K562 (cell line): ENCODE measurements around the gene JPH3. TPM values are rescaled to one million over a fixed set of nuclear protein-coding genes. Genes with fewer than 3 reads are reported as not detected.

ENCODE experiments used
- ATAC-seq: fragments of 200-7000 bp; cut with Tn5 transposase; 3 replicates; pipeline ENCODE4 v1.9.1; 2020; ENCODE audit warnings: moderate library complexity
- BruUV-seq: library from RNA; stranded (reverse); fragments of 400-500 nt; replicated peaks from 2 replicates; lab custom pipeline; 2021; lab: Mats Ljungman, UMichigan
- CTCF ChIA-PET: fragments of 300-600 bp; formaldehyde crosslinking; extraction: SDS; loops from one replicate; lab custom pipeline; 2021; ENCODE audit warnings: low intra/inter-chr PET ratio; lab: Yijun Ruan, JAX
- POLR2A ChIA-PET: fragments of 300-600, 350-650 bp; sonication (Branson Sonifier 250); formaldehyde crosslinking; extraction: SDS; loops from one replicate; lab custom pipeline; 2021; ENCODE audit warnings: antibody characterized with exemption, inconsistent platforms; lab: Yijun Ruan, JAX
- DNase-seq, 4 experiments: peaks; one replicate each; pipeline versions ENCODE4 v3.0.0 to v3.0.0-alpha.2; 2011 to 2018; ENCODE audit warnings: low spot score in 3 of 4, mixed read lengths in 3 of 4; ENCODE audit errors: extremely low read depth in 1 of 4
- FAIRE-seq: peaks from 2 replicates; lab custom pipeline; 2011; peaks lifted over from hg19 to GRCh38; lab: Jason Lieb, UNC
- H2AFZ ChIP-seq: 2 replicates; pipeline ENCODE4 v1.6.0; 2011; ENCODE audit warnings: low read depth, low read length, control low read depth, inconsistent platforms
- H3K27ac ChIP-seq: fragments of 200-600 bp; 3 replicates; pipeline ENCODE4 v1.8.0; 2011; ENCODE audit warnings: low read depth, mild to moderate bottlenecking, control low read depth, inconsistent platforms, low read length, moderate library complexity, mixed read lengths; ENCODE audit errors: extremely low read depth
- H3K27me3 ChIP-seq, 2 experiments: fragments of 300-600 bp in 1 of 2; 2 replicates in 1 of 2; 3 replicates in 1 of 2; pipeline versions ENCODE4 v1.6.0 to v1.8.0; 2011; ENCODE audit warnings: inconsistent platforms in 2 of 2, low read length in 2 of 2, mild to moderate bottlenecking in 1 of 2, mixed read lengths in 1 of 2, moderate library complexity in 1 of 2; ENCODE audit not compliant: control insufficient read depth in 2 of 2, insufficient read depth in 2 of 2
- H3K36me3 ChIP-seq: fragments of 300-600 bp; 3 replicates; pipeline ENCODE4 v1.8.0; 2011; ENCODE audit warnings: mild to moderate bottlenecking, low read length, inconsistent platforms; ENCODE audit not compliant: control insufficient read depth, insufficient read depth
- H3K4me1 ChIP-seq, 2 experiments: fragments of 200-600 bp in 1 of 2; replicated peaks in 1 of 2; 2 replicates in 1 of 2; 3 replicates in 1 of 2; pipeline versions ENCODE4 v1.5.1 to v1.8.0; 2011; ENCODE audit warnings: inconsistent platforms in 2 of 2, low read length in 2 of 2, mild to moderate bottlenecking in 1 of 2, mixed read lengths in 1 of 2, moderate library complexity in 1 of 2; ENCODE audit not compliant: control insufficient read depth in 2 of 2, insufficient read depth in 2 of 2
- H3K4me2 ChIP-seq: 2 replicates; pipeline ENCODE4 v1.6.1; 2011; ENCODE audit warnings: low read length, control low read depth, inconsistent platforms, mixed read lengths; ENCODE audit not compliant: insufficient read depth
- H3K4me3 ChIP-seq: fragments of 200-600 bp; sonication (generic), shearing (Covaris generic); 2 replicates; pipeline ENCODE4 v1.5.1; 2016; ENCODE audit warnings: control low read depth, inconsistent platforms
- H3K79me2 ChIP-seq: fragments of 200-600 bp; 3 replicates; pipeline ENCODE4 v1.8.0; 2011; ENCODE audit warnings: low read length, inconsistent platforms; ENCODE audit not compliant: control insufficient read depth, insufficient read depth
- H3K9ac ChIP-seq, 2 experiments: 2 replicates each; pipeline versions ENCODE4 v1.6.0 to v1.6.1; 2011; ENCODE audit warnings: low read depth in 2 of 2, low read length in 2 of 2, control low read depth in 1 of 2, inconsistent platforms in 1 of 2, mild to moderate bottlenecking in 1 of 2, mixed read lengths in 1 of 2; ENCODE audit not compliant: insufficient read depth in 1 of 2
- H3K9me1 ChIP-seq: one replicate; pipeline ENCODE4 v1.6.0; 2011; ENCODE audit warnings: inconsistent platforms, mild to moderate bottlenecking, low read length, moderate library complexity; ENCODE audit not compliant: control insufficient read depth, insufficient read depth
- H3K9me3 ChIP-seq: replicated peaks from 2 replicates; pipeline ENCODE4 v1.5.1; 2011; ENCODE audit warnings: low read depth, low read length, inconsistent platforms; ENCODE audit not compliant: control insufficient read depth, insufficient read depth
- H4K20me1 ChIP-seq: replicated peaks from 2 replicates; pipeline ENCODE4 v1.6.1; 2011; ENCODE audit warnings: low read length, inconsistent platforms, mixed read lengths; ENCODE audit not compliant: control insufficient read depth, insufficient read depth
- AFF1 ChIP-seq, 2 experiments: fragments of 450-650 bp; IDR thresholded peaks; 2 replicates each; pipeline ENCODE4 v1.6.1; 2018; ENCODE audit warnings: mild to moderate bottlenecking in 2 of 2, low read depth in 1 of 2; ENCODE audit not compliant: partially characterized antibody in 2 of 2
- ATF1 ChIP-seq, 2 experiments: fragments of 450-650 bp in 1 of 2; IDR thresholded peaks; 2 replicates each; pipeline ENCODE4 v1.6.1; 2016; ENCODE audit warnings: missing compliant biosample characterization in 1 of 2, missing genetic modification characterization in 1 of 2
- CHCHD3 ChIP-seq: fragments of 250-450 bp; sonication (Bioruptor Pico); IDR thresholded peaks from 2 replicates; pipeline ENCODE4 v2.1.2; 2022; ENCODE audit warnings: mild to moderate bottlenecking
- CREM ChIP-seq: IDR thresholded peaks from 2 replicates; pipeline ENCODE4 v1.6.1; 2014; ENCODE audit warnings: antibody characterized with exemption, low read depth
- CTBP1 ChIP-seq: fragments of 450-650 bp; IDR thresholded peaks from 2 replicates; pipeline ENCODE4 v1.6.1; 2016; ENCODE audit warnings: borderline replicate concordance
- GATAD2A ChIP-seq: fragments of 450-650 bp; IDR thresholded peaks from 2 replicates; pipeline ENCODE4 v1.6.1; 2017
- MBD1 ChIP-seq: fragments of 250-450 bp; sonication (Bioruptor Pico); IDR thresholded peaks from 2 replicates; pipeline ENCODE4 v1.8.0; 2022; ENCODE audit warnings: inconsistent platforms
- POLR2B ChIP-seq: fragments of 450-650 bp; IDR thresholded peaks from 2 replicates; pipeline ENCODE4 v1.6.1; 2018; ENCODE audit warnings: low read depth; ENCODE audit not compliant: partially characterized antibody
- SREBF1 ChIP-seq: fragments of 150-350 bp; IDR thresholded peaks from 2 replicates; pipeline ENCODE4 v1.6.1; 2014; ENCODE audit warnings: antibody characterized with exemption, low read depth, low read length, borderline replicate concordance
- THRA ChIP-seq: fragments of 450-650 bp; IDR thresholded peaks from 2 replicates; pipeline ENCODE4 v1.6.1; 2017; ENCODE audit warnings: mild to moderate bottlenecking, moderate library complexity
- ZNF444 ChIP-seq: fragments of 250-450 bp; sonication (Bioruptor Pico); IDR thresholded peaks from 2 replicates; pipeline ENCODE4 v1.4.0; 2020; ENCODE audit warnings: mild to moderate bottlenecking, moderate library complexity
- ZNF551 ChIP-seq: fragments of 250-450 bp; sonication (Bioruptor Pico); IDR thresholded peaks from 2 replicates; pipeline ENCODE4 v1.5.0; 2021; ENCODE audit warnings: mild to moderate bottlenecking, moderate library complexity
- ZNF639 ChIP-seq, 2 experiments: fragments of 200-800 bp in 1 of 2; sonication (Bioruptor generic) in 1 of 2; sonication (generic) in 1 of 2; formaldehyde crosslinking in 1 of 2; IDR thresholded peaks in 1 of 2; conservative IDR thresholded peaks in 1 of 2; 2 replicates each; pipeline versions ENCODE4 v1.5.0 to v1.6.1; 2016 to 2020; ENCODE audit warnings: missing compliant biosample characterization in 1 of 2, missing genetic modification characterization in 1 of 2, missing genetic modification reagents in 1 of 2
- WGBS: fragments of 100-300 bp; shearing (Covaris generic); methylation state at CpG from one replicate; pipeline ENCODE4 v1.1.6; 2016; ENCODE audit warnings: low coverage, mixed read lengths; ENCODE audit not compliant: insufficient coverage; ENCODE audit errors: missing lambda C conversion rate; 5-methylcytosine and 5-hydroxymethylcytosine counted together
- in situ Hi-C: fragments of 300-500 bp; cut with MboI; formaldehyde crosslinking; loops from 4 replicates; pipeline ENCODE4 v1.15.0; 2018; ENCODE audit warnings: inconsistent platforms, mixed read lengths
- intact Hi-C: fragments of 100-400 bp; cut with micrococcal nuclease; formaldehyde crosslinking; loops from 2 replicates; pipeline ENCODE4 v1.14.2; 2022
- polyA plus RNA-seq, 8 experiments: library from polyadenylated mRNA; depleted of rRNA in 4 of 8; stranded (reverse) in 5 of 8; unstranded in 3 of 8; fragments of >200 nt; fragmentation: Nextera tagmentation in 2 of 8; fragmentation: Illumina TruSeq in 1 of 8; extraction: Ambion mirVana in 2 of 8; extraction: Trizol in 1 of 8; gene quantifications; 2 replicates each; pipeline versions ENCODE4 v1.2.1 to v1.2.3, GENCODE V29; 2011 to 2014; ENCODE audit warnings: inconsistent platforms in 1 of 8, missing spikeins in 1 of 8
- total RNA-seq, 7 experiments: library from RNA; depleted of rRNA in 6 of 7; stranded (reverse); fragments of >200 nt in 6 of 7; fragmentation: Illumina TruSeq in 2 of 7; extraction: Trizol in 2 of 7; gene quantifications; 2 replicates each; pipeline versions ENCODE4 v1.2.1 to v1.2.3, GENCODE V29; 2011 to 2021; ENCODE audit warnings: low replicate concordance in 1 of 7

JPH3 gene
- total and polyA plus RNA-seq, 9 of the 15 experiments (the other 6 are each of a cell fraction or from before 2014, with no cell fraction given): 0.01 TPM; not detected in 8

GRCh38 chr16:87657621-87658192 is 55.4 kb downstream of the JPH3 start:
- ATAC-seq (peak; percentile 91), DNase-seq (peak; percentile 35 to 62 (median 52))
- intact Hi-C loops: no loop called here
- TF ChIP-seq POLR2B (no peak), MBD1 (CRISPR knock-in tag) (no peak), GATAD2A (no peak), THRA (no peak), ZNF444 (CRISPR knock-in tag) (no peak), ZNF551 (CRISPR knock-in tag) (no peak), CTBP1 (no peak), ZNF639 (CRISPR knock-in tag; conservative IDR thresholded peaks at IDR 0.05 in 1 of 2, IDR thresholded peaks at IDR 0.05 in 1 of 2) (no peak), CHCHD3 (CRISPR knock-in tag) (no peak), CREM (peak; percentile 78), AFF1 (IDR thresholded peaks at IDR 0.05; ENCODE audit: low read depth in 1 of 2, partially characterized antibody in 2 of 2) (peak in 1 of 2 experiments; percentile 61), SREBF1 (0 out of 2 replicates have a peak, but pooled peaks have one; percentile 48), ATF1 (CRISPR knock-in tag; IDR thresholded peaks at IDR 0.05) (no peak), ATF1 (tag; IDR thresholded peaks at IDR 0.05) (0 out of 2 replicates have a peak, but pooled peaks have one; percentile 42)

More at GRCh38 chr16:87657621-87658192, 55.4 kb downstream of the JPH3 start:
- Histone ChIP-seq H3K27ac (no peak overlapping the region), H3K36me3 (no peaks in the 10 kb centered on the region), H3K79me2 (no peaks in the 10 kb centered on the region), H3K9me1 (no peaks in the 10 kb centered on the region), H3K4me1 (peaks cover 0 to 20% of the 10 kb centered on the region in 2 experiments; a peak in 1 of 5 replicates), H3K9me3 (no peaks in the 10 kb centered on the region), H3K27me3 (peaks cover 48 to 78% of the 10 kb centered on the region in 2 experiments), H2AFZ (peak overlapping the region; percentile 70), H4K20me1 (peaks cover 26% of the 10 kb centered on the region), H3K4me3 (no peak overlapping the region), H3K4me2 (no peak overlapping the region), H3K9ac (no peak overlapping the region)
- in situ Hi-C loops: no loop called here
- peak; percentile 96 for FAIRE-seq
- 20% methylated on average over 7 of the region's 7 CpGs for WGBS
- ChIA-PET CTCF (no interaction called here), POLR2A (interaction anchor here (0.6 to 0.7 kb wide), 2 partner anchors 8 to 154 kb away, joined by 3 to 4 read pairs; no protein-coding TSS in a partner anchor)
- BruUV-seq: no TSS peak
